NCI-H526 (cell line): ENCODE results near the gene MAML2.

Source experiments
- DNase-seq, 2 experiments: peaks; one replicate each; lab custom pipeline; 2025; lab: John Stamatoyannopoulos, UW

Gene MAML2

GRCh38 chr11:96036863-96037262 lies 306.1 kb downstream of the MAML2 start:
- peak; percentile 62 to 82 for DNase-seq

DNA sequence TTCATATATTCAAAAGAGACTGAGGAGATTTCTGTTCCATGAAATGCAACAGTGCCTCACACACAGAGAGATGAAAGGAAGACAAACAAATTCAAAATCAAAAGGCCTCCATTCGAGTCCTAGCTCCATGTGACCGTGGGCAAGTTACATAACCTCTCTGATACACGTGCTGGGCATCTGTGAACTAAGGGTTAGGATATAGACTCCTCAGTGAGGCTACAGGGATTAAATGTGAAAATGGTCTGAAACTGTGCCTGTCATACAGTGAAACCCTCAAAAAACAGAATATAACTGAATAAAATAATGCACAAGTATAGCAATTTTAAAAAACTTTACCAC lies 307.3 kb downstream of the MAML2 start:
- DNase-seq = no peak

DNA sequence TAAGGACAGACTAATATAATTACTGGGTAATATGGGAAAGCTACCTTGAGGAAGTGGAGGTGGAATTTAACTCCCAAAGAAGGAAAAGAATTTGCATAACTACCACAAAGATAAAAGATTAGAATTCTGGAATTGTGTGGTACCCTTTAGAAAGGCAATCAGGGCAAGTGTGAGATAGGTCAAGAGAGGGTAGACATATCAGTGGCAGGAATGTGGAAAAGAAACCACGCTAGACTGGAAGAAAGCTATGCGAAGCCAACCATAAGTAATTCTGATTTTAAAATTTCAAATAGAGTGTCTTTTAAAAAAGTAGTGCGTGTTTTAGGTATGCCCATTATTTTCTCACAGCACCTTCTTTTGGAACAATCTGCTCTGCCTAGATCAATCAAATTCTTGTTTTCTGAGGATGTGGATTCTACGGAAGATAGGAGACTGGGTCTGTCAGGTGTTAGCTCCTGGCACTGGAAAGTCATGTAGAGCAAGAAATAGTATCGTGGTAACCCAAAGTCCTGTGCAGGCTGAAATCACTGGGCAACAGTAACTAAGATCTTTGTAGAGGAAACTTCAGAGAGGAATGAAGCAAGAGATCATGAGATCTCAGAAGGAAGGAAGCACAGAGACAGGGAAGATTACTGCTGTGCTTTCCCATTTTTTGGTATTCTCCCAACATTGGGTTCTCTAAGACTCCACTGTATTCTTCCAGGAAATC lies 307.8 kb downstream of the MAML2 start:
- peak in 1 of 2 experiments; percentile 11 for DNase-seq

- DNase-seq = no peak
These were observed 309.4 kb downstream of the MAML2 start for GRCh38 chr11:96033599-96033998.

DNA sequence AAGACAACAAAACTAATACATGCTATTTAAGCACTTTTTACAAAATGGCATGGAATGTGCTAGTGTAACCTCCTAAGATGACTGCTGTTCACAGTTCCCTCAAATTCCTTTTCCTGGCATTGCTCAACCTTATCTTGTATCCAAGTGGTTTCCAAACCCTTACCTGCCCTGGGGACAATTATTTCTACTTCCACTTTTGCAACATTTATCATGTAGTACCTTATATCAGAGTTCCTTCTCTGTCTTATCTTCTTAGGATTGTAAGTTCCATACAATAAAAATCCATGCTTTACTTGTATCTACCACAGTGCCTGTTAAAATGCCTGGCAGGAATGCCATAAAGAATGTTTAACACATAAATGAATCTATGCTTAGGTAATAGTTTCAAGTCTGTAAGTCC lies 309.9 kb downstream of the MAML2 start:
- DNase-seq = no peak

DNA sequence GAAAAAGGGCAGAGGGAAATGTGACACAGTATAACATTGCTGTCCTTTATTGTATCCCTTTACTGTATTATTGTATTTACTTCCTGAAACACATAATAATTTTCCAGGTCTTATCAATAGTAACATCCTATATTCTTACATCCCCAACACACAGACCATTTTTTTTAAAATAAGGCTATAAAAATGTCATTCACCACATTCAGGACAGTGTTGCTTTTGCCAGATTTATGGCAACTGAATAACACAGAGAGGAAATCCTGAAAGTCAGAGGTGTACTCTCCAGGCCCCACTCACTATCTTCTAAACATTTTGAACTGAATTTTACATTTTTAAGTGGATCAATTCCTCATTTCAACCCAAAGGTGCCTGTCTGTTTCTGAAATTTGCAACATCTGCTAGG lies 314.2 kb downstream of the MAML2 start:
- no peak for DNase-seq

- DNase-seq = no peak
These were observed 316.0 kb downstream of the MAML2 start for GRCh38 chr11:96027021-96027420.

- DNase-seq = no peak
These were observed 316.7 kb downstream of the MAML2 start for GRCh38 chr11:96026310-96026709.

DNA sequence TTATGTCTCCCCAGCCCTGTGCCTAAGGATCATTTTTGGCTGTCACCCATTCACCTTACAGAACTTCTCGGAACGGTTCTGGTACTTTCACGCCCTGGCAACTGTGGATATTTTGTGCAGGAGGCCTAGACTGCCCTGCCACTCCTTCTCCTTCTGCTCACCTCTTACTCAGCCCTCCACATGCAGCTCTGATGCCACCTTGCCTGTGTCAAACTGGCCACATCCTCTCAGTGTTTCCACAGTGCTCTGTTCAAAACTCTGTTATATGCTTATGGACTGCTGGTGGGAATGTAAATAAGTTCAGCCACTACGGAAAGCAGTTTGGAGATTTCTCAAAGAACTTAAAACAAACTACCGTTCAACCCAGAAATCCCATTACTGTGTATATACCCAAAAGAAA lies 318.3 kb downstream of the MAML2 start:
- no peak for DNase-seq

DNA sequence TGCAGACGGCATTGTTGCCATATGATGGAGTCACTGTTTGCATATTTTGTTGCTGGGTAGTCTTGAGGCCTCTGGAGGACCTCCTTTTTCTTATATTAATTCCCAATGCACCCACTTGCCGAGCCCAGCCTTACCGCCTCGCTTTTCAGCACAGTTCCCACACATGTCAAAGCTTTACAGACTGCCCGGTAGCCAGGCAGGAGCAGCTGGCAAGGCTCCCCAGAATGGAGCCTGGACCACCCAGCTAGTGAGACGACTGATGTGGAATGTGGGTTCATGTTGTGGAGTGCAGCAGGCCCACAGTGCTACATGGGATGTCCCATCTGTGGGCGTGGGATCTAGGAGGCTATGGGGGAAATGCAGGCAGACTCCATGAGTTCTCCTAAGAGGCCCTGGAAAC lies 319.7 kb downstream of the MAML2 start:
- DNase-seq = no peak

GRCh38 chr11:96021901-96022650 lies 320.9 kb downstream of the MAML2 start:
- DNase-seq = no peak

DNA sequence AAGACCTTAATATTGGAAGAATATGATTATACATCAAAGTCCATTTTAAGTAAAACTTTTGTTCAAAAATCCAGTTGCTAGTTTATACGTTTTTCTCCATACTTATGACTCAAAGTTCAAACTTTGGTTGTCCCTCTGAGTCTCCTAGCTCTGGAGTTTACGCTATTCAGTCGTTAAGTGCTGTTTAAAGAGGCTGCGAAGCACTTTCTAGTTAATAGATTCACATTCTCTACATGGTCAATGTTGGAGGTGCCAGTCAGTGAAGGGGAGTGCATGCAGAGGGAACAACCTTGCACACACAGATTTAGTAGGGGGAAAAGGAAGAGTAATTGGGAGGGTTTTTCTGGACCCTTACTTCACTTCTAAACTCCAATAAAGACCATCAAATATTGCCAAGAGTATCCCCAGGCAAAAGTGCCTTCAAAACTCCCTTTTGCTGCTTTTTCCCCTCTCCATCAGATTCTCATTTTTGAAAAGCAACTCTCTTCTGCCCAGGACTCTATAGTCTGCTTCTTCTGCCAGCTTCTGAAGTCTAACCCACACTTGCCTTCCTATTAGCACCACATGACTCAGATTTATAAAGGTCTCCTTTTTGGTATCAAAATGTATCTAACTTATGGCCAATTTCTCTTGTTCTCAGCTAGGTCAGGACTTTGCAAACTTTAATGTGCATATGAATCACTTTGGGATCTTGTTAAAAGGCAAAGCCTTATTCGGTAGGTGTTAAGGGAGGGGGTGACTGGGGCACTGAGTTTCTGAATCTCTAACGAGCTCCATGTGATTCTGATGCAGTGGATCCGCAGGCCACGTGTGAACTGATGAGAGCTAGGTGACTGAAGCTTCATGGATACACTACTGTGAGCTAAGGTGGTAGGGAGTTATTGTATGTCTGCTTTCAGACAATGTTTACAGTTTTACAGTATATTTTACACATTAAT lies 322.9 kb downstream of the MAML2 start:
- DNase-seq = no peak

DNA sequence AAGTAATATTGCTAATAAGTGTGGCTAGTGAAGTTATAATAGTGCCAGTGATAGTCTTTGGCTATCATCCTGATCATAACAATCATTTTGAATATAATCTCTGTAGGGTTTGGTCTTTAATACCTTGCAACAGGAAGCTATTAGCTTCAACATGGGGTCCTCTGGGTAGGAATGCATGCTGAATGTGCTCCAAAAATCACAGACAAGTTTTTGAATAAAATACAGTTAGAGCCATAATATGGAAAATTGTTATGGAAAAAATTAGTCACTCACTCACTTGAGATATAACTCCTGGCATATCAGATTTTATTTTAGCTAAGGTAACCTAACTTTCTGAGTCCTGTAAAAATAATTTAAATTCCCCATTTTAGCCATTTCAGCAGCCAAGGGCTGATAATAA lies 323.7 kb downstream of the MAML2 start:
- DNase-seq = no peak

DNA sequence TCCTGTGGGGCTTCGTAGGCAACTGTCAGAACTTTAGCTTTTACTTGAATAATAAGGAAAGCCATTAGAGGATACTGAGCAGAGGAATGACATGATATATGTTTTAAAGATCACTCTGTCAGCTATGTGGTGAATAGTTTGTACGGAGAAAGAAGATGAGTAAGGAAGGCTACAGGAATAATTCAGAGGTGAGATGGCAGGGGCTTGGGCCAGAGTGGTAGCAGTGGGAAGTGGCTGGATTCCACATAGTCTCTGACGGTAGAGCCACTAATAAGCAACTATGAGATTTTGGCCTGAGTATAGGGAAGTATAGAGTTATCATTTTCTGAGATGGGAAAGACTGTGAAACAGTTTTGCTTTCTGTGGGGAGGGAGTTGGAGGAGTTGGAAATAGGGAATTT lies 325.1 kb downstream of the MAML2 start:
- DNase-seq = no peak

- no peak for DNase-seq
These were observed 326.0 kb downstream of the MAML2 start for GRCh38 chr11:96016978-96017502.

GRCh38 chr11:96015906-96016565 lies 327.0 kb downstream of the MAML2 start:
- DNase-seq = no peak

DNA sequence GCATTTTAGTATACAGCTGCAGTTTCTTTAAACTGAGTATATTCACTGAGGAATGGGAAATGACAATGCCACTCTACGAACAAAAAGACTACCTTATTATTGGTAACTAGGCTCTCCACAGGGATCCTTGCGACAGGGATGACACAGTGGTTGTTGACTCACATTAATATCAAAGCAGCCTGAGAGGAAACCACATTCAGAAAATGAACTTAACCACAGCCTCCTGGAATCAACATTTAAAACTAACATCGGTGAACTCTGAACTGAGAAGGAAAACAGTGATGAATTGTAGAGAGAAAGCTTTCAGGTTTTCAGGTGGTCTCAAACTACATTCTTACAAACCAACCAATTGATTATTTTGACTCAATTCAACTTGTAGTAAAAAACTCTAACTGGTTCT lies 328.8 kb downstream of the MAML2 start:
- DNase-seq = no peak

DNA sequence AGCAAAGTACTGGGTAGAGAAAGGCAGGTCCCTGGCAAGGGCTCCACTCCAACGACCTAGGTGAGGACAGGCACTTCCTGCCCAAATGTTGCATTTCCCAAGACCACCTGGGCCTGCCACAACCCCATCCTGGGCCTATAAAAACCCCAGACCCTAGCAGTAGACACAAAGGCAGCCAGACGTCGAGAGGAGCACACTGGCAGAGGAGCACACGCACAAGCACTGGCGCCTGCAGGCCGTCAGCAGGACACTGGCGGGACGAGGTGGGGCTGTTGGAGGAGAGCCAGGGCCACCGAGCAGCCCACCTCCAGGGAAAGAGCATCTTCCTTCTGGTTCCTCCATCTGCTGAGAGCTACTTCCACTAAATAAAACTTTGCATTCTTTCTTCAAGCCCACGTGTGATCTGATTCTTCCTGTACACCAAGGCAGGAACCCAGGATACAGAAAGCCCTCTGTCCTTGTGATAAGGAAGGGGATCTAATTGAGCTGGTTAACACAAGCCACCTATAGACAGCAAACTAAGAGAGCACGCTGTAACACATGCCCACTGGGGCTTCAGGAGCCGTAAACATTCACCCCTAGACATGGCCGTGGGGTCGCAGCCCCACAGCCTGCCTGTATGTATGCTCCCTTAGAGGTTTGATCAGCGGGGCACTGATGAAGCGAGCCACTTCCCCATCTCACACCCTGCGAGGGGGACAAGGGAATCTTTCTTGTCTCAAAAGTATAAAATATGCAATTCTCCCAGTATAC lies 329.4 kb downstream of the MAML2 start:
- DNase-seq = no peak

DNA sequence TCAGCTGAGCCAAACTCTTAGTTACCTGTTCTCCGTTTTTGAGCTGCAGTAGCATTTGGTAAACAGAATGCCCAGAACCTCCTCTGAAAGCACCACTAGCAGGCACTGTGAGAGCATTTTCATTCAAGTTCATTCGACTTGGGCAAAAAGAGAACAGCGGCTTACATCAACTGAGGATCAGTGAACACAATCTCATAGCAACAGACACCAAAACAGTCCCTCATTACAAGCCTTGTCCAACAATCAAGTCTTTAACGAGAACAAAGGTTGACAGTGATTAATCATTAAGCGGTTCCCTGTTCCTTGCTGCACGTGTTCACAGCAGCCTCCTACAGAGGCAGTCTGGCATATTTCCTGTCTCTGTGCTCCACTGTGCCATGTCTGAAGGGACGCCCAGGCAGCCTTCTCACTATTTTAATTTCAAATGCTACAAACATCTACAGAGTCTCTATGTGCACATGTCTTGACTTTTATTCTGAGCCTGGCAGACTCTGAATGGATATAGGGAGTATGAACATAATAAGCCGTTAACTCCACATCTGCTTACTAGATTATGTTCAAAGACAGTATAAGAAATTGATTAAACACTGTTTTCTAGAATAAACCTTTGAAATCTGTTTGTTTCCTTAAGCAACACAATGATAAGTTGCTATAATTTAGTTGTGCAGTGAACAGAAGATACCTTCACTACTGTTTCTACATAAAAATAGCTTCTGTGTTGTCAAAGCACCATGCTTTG lies 330.7 kb downstream of the MAML2 start:
- peak; percentile 91 to 92 for DNase-seq

GRCh38 chr11:96010683-96011082 lies 332.3 kb downstream of the MAML2 start:
- DNase-seq = no peak
